Activated T-cell treated with anti-CD3 and anti-CD28 coated beads for 48 hours (primary cell): ENCODE data around the gene RTN4.
A peak's percentile ranks its signal among the peaks of the same experiment; 100 is the strongest.
"Not testable (repeated sequence)": the region's sequence is repeated elsewhere in the genome, so short reads cannot be mapped to it uniquely, and the experiment has no call there.

Experiments
- DNase-seq: peaks from one replicate; pipeline ENCODE4 v3.0.0-alpha.2; 2020; ENCODE audit warnings: low read depth

Gene RTN4

GRCh38 chr2:55073000-55073983, 23.0 kb upstream of the RTN4 start:
- no peak for DNase-seq

DNA sequence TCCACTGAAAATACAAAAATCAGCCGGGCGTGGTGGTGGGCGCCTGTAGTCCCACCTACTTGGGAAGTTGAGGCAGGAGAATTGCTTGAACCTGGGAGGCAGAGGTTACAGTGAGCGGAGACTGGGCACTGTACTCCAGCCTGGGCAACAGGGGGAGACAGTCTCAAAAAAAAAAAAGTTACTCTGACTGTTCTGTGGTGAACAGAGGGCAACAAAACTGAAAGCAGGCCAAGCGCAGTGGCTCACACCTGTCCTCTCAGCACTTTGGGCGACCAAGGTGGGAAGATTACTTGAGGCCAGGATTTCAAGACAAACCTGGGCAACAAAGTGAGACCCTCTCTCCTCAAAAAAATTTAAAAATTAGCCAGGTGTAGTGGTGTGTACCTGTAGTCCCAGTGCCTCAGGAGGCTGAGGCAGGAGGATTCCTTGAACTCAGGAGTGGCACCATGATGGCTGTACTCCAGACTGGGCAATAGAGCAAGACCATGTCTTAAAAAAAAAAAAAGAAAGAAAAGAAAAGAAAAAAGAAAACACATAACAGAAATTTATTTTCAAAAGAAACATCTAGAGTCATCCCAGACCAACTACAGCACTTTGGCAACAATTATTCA, 13.6 kb upstream of the RTN4 start:
- no peak for DNase-seq

GRCh38 chr2:55063226-55063625, 13.0 kb upstream of the RTN4 start:
- no peak for DNase-seq

- no peak for DNase-seq
Observed at GRCh38 chr2:55062754-55063153, 12.5 kb upstream of the RTN4 start.

- no peak for DNase-seq
Observed at GRCh38 chr2:55061523-55062344, 11.5 kb upstream of the RTN4 start.

DNA sequence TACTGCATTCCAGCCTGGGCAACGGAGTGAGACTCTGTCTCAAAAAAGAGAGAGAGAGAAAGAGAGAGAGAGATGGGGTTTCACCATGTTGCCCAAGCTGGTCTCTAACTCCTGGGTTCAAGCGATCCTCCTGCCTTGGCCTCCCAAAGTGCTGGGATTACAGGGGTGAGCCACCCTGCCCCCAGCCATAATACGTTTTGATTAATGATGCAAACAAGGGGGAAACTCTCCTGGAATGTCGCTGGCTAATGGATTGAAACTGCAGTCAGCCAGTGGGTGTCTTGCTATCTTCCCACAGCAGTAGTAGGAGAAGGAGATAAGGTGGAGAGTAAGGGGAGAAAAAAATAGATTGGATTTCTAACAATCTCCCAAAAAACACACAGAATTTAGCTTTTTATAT, 9.5 kb upstream of the RTN4 start:
- DNase-seq = no peak

DNA sequence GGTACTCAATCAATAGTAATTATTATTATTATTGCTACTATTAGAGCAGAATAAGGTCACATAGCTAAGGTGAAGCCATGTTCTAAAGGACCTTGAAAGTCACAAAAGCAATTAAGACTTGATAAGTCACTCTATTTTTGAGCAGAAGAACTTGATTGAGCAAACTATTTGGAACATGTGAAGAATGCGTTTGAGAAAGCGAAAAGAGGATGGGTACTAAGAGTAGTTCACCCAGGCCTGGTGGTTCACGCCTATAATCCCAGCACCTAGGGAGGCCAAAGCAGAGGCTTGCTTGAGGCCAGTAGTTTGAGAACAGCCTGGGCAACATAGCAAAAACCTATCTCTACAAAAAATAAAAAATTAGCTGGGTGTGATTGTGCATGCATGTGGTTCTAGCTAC, 7.2 kb upstream of the RTN4 start:
- DNase-seq = no peak

DNA sequence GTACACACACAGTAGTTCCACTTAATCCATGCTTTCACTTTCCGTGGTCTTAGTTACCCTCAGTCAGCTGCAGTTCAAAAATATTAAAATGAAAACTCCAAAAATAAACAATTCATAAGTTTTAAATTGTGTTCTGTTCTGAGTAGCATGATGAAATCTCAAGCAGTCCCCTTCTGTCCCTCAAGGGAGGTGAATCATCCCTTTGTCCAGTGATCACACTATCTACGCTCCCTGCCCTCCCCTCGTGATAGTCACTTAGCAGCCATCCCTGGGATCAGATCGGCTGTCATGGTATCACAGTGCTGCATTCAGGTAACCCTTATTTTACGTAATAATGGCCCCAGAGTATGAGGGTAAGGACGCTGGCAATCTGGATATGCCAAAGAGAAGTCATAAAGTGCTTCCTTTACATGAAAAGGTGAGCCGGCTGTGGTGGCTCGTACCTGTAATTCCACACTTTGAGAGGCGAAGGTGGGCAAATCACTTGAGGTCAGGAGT, 5.8 kb upstream of the RTN4 start:
- DNase-seq = no peak

DNA sequence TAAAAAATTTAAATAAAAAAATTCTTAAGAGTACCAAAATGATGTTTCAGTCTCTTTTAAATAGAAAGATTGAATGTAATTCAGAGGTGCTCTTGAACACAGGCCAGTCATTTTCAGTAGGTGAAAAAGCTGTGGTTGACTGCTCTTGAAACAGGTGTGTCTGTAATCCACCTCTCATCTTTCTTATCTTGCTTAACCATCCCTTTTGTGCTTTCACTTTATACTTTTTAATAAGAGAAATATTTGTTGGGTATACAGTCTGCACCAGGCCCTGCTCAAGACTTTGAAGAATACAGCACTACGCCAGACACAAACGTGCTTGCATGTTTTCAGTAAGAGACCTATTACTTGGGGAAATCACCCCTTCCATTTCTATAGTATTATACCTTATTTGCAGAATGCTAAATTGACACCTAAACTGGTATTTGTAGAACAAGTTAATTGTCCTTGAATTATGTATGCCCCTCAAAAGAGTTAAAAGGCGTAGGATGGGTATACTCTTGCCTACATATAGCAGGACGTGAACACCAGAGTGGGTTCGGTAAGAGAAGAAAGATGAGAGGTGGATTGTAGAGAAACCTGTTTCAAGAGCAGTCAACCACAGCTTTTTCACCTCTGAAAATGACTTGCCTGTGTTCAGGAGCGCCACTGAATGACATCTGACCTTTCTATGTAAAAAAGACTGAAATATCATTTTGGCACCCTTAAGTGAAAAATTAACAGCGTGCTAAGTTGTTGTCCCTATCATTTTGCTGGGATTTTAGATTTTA, 4.0 kb upstream of the RTN4 start:
- no peak for DNase-seq

DNA sequence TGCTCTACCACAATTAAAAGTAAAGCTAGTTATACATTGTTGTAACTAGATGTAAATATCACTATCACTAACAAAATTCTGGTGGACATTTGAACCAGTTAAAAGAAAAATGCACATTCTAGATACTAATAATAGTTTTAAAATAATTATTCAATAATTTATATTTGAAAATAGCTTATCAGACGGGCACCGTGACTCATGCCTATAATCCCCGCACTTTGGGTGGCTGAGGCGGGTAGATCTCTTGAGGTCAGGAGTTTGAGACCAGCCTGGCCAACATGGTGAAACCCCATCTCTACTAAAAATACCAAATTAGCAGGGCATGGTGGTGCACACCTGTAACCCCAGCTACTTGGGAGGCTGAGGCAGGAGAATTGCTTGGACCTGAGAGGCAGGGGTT, 3.0 kb upstream of the RTN4 start:
- not testable (repeated sequence) for DNase-seq

GRCh38 chr2:55052129-55053061, 2.1 kb upstream of the RTN4 start:
- DNase-seq = no peak

GRCh38 chr2:55051026-55051866, 995 bp upstream of the RTN4 start:
- DNase-seq = no peak

DNA sequence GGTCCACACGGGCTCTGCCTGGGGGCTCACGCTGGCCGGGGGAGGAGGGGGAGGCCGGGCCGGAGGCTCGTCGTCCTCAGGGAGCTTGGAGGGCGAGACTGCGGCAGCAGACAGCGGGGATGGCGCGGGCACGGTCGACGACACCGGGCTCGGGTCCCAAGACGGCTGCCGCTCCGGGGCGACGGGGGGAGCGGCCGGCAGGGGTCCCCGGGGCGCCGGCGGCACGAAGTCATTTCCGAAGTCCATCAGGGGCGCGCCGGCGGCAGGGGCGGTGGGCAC, 491 bp downstream of the RTN4 start:
- peak; percentile 23 for DNase-seq

- DNase-seq = peak; percentile 62
Observed at GRCh38 chr2:55049043-55049820, 1.0 kb downstream of the RTN4 start.

- DNase-seq = no peak
Observed at GRCh38 chr2:55048508-55049042, 1.7 kb downstream of the RTN4 start.

- no peak for DNase-seq
Observed at GRCh38 chr2:55047677-55048299, 2.5 kb downstream of the RTN4 start.

DNA sequence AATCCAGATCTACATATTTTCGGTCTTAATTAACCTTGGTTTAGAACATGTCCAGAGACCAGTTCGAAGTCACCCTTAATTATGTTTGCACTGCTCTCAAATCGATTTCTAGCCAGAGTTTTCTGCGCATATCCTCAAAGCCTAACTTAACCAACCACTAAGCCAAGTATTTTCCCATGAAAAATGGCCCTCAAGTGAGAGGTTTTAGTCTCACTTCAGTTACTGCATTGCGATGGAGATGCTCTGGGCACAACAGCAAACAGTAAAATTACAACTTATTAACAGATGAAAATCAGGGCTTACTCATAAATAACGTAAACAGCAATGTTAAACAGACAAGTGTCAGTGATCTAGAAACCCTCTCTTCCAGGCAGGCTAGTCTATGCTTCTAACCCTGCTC, 4.5 kb downstream of the RTN4 start:
- no peak for DNase-seq

GRCh38 chr2:55043841-55044240, 6.4 kb downstream of the RTN4 start:
- no peak for DNase-seq
